HepG2 (cell line): Measurements from ENCODE around the gene PDGFA. TPM values are rescaled to one million over a fixed set of nuclear protein-coding genes. Genes with fewer than 3 reads are reported as not detected.
A peak's percentile ranks its signal among the peaks of the same experiment; 100 is the strongest.

Source experiments
- ELK4 ChIP-seq: sonication (generic); formaldehyde crosslinking; IDR thresholded peaks from 2 replicates; pipeline ENCODE4 v1.9.0; 2021; ENCODE audit warnings: missing genetic modification reagents, borderline replicate concordance
- HDAC1 ChIP-seq: sonication (generic); formaldehyde crosslinking; IDR thresholded peaks from 2 replicates; pipeline ENCODE4 v1.5.1; 2020; ENCODE audit warnings: mild to moderate bottlenecking, missing genetic modification reagents
- MAFK ChIP-seq, 2 experiments: IDR thresholded peaks in 1 of 2; conservative IDR thresholded peaks in 1 of 2; 2 replicates each; pipeline ENCODE4 v1.6.1; 2011; ENCODE audit warnings: improper control_type of control experiment in 2 of 2, low read length in 2 of 2
- RELA ChIP-seq: sonication (generic); formaldehyde crosslinking; IDR thresholded peaks from 2 replicates; pipeline ENCODE4 v1.4.0; 2020; ENCODE audit warnings: missing genetic modification reagents
- SOX6 ChIP-seq, 2 experiments: fragments of 450-650 bp in 1 of 2; sonication (generic) in 1 of 2; formaldehyde crosslinking in 1 of 2; IDR thresholded peaks; 2 replicates each; pipeline versions ENCODE4 v1.4.0 to v1.6.1; 2017 to 2020; ENCODE audit warnings: antibody characterized with exemption in 1 of 2, mild to moderate bottlenecking in 1 of 2, missing genetic modification reagents in 1 of 2
- TFE3 ChIP-seq: IDR thresholded peaks from 2 replicates; pipeline ENCODE4 v1.6.1; 2016
- THAP7 ChIP-seq: sonication (generic); formaldehyde crosslinking; IDR thresholded peaks from 2 replicates; pipeline ENCODE4 v1.8.1; 2023; ENCODE audit warnings: mild to moderate bottlenecking, missing genetic modification reagents
- TMF1 ChIP-seq: sonication (generic); formaldehyde crosslinking; IDR thresholded peaks from 2 replicates; pipeline ENCODE4 v1.8.1; 2022; ENCODE audit warnings: low read depth, missing genetic modification reagents
- UBTF ChIP-seq: sonication (generic); formaldehyde crosslinking; IDR thresholded peaks from 2 replicates; pipeline ENCODE4 v1.4.0; 2020; ENCODE audit warnings: mild to moderate bottlenecking, missing genetic modification reagents
- ZBTB7A ChIP-seq: sonication (generic); formaldehyde crosslinking; IDR thresholded peaks from 2 replicates; pipeline ENCODE4 v1.8.0; 2022; ENCODE audit warnings: mild to moderate bottlenecking, missing genetic modification reagents
- ZKSCAN1 ChIP-seq: fragments of 150-350 bp; IDR thresholded peaks from 2 replicates; pipeline ENCODE4 v1.6.1; 2014; ENCODE audit warnings: low read length
- ZNF180 ChIP-seq: sonication (generic); formaldehyde crosslinking; IDR thresholded peaks from 2 replicates; pipeline ENCODE4 v1.4.0; 2020; ENCODE audit warnings: low read depth, missing genetic modification reagents, borderline replicate concordance
- ZNF276 ChIP-seq: sonication (generic); formaldehyde crosslinking; IDR thresholded peaks from 2 replicates; pipeline ENCODE4 v1.4.0; 2020; ENCODE audit warnings: mild to moderate bottlenecking, low read depth, missing genetic modification reagents
- ZNF329 ChIP-seq: sonication (generic); formaldehyde crosslinking; IDR thresholded peaks from 2 replicates; pipeline ENCODE4 v1.9.0; 2021; ENCODE audit warnings: low read depth, mild to moderate bottlenecking, missing genetic modification reagents
- ZNF788 ChIP-seq: sonication (generic); formaldehyde crosslinking; IDR thresholded peaks from 2 replicates; pipeline ENCODE4 v1.5.0; 2020; ENCODE audit warnings: mild to moderate bottlenecking, missing genetic modification reagents, borderline replicate concordance
- ZUFSP ChIP-seq: sonication (generic); formaldehyde crosslinking; IDR thresholded peaks from 2 replicates; pipeline ENCODE4 v1.9.0; 2021; ENCODE audit warnings: missing genetic modification reagents, mild to moderate bottlenecking, borderline replicate concordance
- polyA plus RNA-seq, 8 experiments: library from polyadenylated mRNA; depleted of rRNA in 3 of 8; stranded (reverse) in 7 of 8; unstranded in 1 of 8; fragments of >200 nt; fragmentation: Illumina TruSeq in 4 of 8; extraction: Trizol in 4 of 8; gene quantifications; 2 replicates each; pipeline versions ENCODE4 v1.2.1 to v1.2.3, GENCODE V29; 2011 to 2016; ENCODE audit warnings: low read depth in 4 of 8, missing spikeins in 1 of 8, mixed read lengths in 1 of 8; ENCODE audit not compliant: insufficient read depth in 1 of 8
- total RNA-seq, 5 experiments: library from RNA; depleted of rRNA; stranded (reverse); fragments of >200 nt; fragmentation: Illumina TruSeq; extraction: Trizol; gene quantifications; 2 replicates each; pipeline ENCODE4 v1.2.3, GENCODE V29; 2016; ENCODE audit warnings: low read depth in 1 of 5

The PDGFA gene
- total and polyA plus RNA-seq, 2 of the 13 experiments (the other 11 are each of a cell fraction or from before 2014, with no cell fraction given): 1.5 to 3.4 TPM

GRCh38 chr7:552868-553635 lies 33.4 kb upstream of the PDGFA start (continued):
- TF ChIP-seq HDAC1 (CRISPR knock-in tag) (peak; percentile 47; the same call in 1 of the 2 replicates), UBTF (CRISPR knock-in tag) (peak; percentile 44; the same call in 1 of the 2 replicates), SOX6 (IDR thresholded peaks at IDR 0.05) (no peak), SOX6 (CRISPR knock-in tag; IDR thresholded peaks at IDR 0.05) (peak; percentile 80), RELA (no peak), ZNF180 (CRISPR knock-in tag) (no peak), ZKSCAN1 (peak; percentile 53; the same call in 1 of the 2 replicates), ZNF788 (peak; percentile 59; the same call in 1 of the 2 replicates), ZNF329 (no peak), THAP7 (CRISPR knock-in tag) (no peak), MAFK (conservative IDR thresholded peaks at IDR 0.05 in 1 of 2, IDR thresholded peaks at IDR 0.05 in 1 of 2; ENCODE audit: low read length in 2 of 2) (no peak), ZUFSP (no peak), TFE3 (CRISPR knock-in tag) (peak; percentile 91), ELK4 (CRISPR knock-in tag) (no peak), ZNF276 (CRISPR knock-in tag) (0 out of 2 replicates have a peak, but pooled peaks have one; percentile 48), TMF1 (CRISPR knock-in tag) (peak; percentile 26; the same call in 1 of the 2 replicates), ZBTB7A (CRISPR knock-in tag) (peak; percentile 97)
